Central memory CD4-positive, alpha-beta T cell (primary cell): ENCODE data around the gene BSCL2.
A peak's percentile ranks its signal among the peaks of the same experiment; 100 is the strongest.
"Not testable (repeated sequence)": the region's sequence is repeated elsewhere in the genome, so short reads cannot be mapped to it uniquely, and the experiment has no call there.

ENCODE experiments used
- DNase-seq: peaks from one replicate; pipeline ENCODE4 v3.0.0; 2022

BSCL2 gene

DNA sequence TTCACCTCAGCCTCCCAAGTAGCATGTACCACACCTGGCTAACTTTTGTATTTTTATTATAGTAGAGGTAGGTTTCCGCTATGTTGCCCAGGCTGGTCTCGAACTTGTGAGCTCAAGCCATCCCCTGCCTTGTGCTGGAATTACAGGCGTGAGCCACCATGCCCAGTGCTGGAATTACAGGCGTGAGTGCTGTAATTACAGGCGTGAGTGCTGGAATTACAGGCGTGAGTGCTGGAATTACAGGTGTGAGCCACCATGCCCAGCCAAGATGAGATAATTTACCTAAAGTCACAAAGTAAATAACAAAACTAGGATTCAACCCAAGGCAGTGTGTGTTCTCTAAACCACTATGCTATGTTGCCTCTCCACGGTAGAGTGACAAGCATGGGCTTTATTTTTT, 24.7 kb downstream of the BSCL2 start:
- no peak for DNase-seq

DNA sequence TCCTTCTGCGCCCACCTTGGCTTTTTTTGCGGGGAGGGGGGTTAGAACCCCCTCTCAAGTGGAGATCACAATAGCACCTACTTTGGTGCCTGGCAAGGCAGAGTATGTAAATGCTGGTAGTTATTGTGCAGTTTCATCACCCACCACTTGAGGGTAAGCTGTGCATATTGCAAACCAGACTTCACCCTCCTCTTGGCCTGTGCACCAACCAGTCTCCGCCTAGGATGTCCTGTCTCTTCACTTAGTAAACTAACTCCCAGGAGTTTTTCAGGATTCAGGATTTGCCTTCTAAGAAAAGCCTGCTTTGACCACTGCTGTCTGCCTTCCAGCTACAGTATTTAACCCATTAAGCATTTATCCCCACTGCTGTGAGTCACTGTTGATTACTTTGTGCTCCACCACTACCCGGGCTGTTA, 26.4 kb downstream of the BSCL2 start:
- peak; percentile 42 for DNase-seq

DNA sequence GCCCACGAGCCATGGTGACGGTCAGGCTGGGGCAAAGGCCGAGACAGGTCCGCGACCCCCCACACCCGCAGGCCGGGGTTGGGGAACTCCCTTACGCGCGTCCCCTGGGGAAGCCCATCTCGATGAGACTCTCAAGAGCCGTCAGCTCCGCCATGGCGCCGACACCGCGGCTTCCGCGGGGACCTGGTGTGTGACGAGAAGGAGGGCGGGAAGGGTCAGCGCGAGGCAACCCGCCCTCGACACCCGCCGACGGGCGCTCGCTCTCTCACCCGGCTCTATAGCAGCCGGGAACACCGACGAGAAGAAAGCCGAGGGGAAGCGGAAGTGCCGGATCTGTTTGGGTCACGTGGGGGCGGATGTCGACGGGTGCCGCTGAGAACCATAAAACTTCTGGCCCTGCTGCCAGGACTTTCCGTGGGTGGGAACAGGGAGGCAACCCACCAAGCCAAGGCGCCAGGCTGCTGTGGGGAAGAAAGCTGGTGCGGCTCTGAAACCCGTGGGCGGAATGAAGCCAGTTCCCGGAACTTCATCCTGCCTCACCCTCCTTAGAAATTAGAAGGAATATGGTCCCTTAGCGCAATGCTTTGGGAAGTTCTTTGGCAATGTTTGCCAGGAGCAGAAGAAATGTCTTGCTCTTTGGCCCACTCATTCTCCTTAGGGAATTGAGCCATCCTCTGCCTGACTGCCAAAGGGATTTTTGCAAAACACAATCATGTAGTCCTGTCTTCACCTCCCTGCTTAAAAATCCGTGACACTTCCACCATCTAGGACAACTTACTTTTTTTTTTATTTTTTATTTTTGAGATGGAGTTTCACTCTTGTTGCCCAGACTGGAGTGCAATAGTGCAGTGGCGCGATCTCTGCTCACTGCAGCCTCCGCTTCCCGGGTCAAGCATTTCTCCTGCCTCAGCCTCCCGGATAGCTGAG, 28.2 kb downstream of the BSCL2 start, which contains the start of gene UBXN1:
TSS of gene UBXN1 (minus strand) at position 304 of the 927 bp plus-strand sequence. CDS start at position 154, 150 bp downstream.
- peak; percentile 81 for DNase-seq

DNA sequence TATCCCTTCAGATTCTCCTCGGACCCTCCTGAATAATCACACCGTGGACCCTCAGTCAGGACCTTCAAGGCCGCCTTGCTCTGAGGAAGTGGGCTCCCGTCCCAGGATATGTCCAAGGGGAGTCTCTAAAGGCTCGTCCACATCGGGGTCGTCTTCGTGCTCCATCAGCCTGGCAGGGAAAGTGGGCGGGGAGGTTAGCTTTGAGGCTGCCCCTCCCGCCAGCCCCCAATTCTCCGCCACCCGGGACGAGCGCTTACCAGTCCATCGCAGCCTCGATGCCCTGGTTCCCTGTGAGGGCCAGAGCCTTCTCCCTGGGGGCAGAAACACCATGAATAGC, 28.8 kb downstream of the BSCL2 start:
- no peak for DNase-seq

DNA sequence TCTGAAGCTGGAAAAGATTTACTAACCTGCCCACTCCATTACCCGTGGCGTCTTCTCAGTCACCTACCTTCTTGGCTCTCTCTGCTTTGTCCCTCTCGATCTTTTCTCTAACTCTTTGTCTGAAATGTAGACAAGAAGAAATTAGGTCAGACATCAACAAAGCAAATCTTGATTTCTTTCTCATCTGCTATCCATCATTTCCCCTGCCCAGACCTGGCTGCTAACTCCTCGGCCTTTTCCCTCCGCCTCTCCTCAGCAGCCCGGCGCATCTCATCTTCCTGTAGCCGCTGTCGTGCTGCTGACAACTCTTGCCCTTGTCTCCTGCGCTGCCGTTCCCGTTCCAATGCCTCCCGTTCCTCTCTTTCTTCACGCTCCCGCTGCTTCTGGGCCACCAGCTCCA, 29.5 kb downstream of the BSCL2 start:
- DNase-seq, result no peak

DNA sequence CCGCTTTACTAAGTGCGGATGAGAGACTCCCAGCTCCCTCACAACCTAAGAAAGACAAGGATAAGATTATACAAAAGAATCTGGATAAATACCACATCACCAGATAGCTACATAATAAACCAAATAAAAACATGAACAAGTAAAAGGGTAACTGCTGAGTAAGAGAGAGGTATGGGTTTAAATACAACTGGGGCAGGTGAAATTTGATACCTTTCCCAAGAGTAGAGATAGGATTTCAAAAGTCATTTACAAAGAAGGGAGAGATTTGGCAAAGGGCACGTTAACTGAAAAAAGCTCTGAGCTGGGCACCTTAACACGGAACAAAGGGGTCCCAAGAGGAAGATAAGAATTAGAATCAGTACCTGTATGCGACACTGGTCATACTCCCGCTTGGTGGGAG, 30.1 kb downstream of the BSCL2 start:
- DNase-seq, result no peak

DNA sequence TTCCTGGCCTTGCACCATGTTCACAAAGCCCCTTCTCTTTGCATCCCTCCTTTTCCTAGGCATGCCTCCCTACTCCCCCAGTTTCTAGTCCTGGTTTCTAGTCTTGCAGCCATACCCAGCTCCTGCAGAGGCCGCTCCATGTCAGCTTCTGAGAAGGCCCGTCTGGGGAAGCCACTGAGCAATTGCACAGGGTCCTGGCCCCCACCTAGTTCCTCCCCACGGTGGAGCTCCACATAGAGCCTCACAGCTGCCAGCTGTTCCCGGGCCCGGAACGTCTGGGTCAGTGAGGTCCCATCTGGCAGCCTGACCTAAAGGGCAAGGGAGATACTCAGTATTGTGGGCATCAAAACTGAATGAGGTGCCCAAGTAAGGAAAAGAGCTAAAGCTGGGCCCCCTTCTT, 30.5 kb downstream of the BSCL2 start:
- no peak for DNase-seq

DNA sequence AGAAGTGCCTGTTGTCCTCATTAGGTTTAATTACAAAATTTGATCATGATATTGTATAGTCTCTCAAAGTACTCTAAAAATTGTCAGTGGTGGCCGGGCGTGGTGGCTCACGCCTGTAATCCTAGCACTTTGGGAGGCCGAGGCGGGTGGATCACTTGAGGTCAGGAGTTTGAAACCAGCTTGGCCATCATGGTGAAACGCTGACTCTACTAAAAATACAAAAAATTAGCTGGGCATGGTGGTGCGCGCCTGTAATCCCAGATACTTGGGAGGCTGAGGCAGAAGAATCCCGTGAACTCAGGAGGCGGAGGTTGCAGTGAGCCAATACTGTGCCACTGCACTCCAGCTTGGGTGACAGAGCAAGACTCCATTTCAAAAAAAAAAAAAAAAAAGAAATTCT, 31.8 kb downstream of the BSCL2 start:
- not testable (repeated sequence) for DNase-seq

DNA sequence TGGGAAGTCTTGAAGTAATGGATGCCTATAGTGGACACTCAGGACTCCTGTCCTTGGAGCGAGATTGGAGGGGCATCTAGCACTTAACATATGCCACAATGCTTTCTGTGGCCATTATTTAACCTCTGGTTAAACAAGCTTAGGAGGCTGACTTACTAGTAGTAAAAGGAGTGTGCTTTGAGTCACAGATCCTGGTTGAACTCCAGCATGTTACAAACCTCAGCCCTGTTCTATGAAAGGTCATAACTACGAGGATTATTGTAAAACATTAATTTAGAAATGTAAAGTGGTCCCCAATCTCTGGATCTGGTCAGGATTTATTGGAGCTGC, 34.1 kb downstream of the BSCL2 start:
- no peak for DNase-seq

DNA sequence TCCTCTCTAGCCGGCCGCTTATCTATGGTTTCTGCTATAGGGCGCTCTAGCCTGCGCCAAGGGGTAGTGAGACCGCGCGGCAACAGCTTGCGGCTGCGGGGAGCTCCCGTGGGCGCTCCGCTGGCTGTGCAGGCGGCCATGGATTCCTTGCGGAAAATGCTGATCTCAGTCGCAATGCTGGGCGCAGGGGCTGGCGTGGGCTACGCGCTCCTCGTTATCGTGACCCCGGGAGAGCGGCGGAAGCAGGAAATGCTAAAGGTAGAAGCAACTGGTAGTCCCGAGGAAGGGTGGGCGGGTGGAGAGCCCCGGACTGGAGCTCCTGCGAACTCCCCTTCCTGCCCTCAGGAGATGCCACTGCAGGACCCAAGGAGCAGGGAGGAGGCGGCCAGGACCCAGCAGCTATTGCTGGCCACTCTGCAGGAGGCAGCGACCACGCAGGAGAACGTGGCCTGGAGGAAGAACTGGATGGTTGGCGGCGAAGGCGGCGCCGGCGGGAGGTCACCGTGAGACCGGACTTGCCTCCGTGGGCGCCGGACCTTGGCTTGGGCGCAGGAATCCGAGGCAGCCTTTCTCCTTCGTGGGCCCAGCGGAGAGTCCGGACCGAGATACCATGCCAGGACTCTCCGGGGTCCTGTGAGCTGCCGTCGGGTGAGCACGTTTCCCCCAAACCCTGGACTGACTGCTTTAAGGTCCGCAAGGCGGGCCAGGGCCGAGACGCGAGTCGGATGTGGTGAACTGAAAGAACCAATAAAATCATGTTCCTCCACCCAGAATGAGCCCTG, 35.4 kb downstream of the BSCL2 start, which contains the start of the genes LBHD1 and UQCC3:
TSS of gene LBHD1 (minus strand) at position 660 of the 782 bp plus-strand sequence. CDS start 2,236 bp downstream, outside the sequence.
TSS of gene UQCC3 (plus strand) at position 66 of the 782 bp plus-strand sequence. CDS start at position 139, 73 bp downstream.
- peak; percentile 67 for DNase-seq

DNA sequence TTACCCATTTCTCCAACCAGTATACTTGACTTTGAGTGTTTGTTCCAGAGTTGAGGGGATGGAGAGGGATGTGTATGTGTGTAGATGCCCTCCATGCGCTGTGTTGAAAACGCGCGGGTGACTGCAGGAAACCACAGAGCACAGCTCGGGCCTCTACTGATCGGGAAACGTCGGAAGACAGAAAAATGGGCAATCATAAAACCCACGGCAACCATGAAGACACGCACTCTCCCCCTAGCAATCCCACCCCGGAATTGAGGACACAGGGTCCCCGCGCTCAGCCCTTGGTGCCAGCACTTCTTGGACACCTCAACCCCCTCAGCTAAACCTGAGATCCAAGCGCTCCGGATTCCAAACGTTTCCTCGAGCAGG, 36.0 kb downstream of the BSCL2 start:
- DNase-seq, result peak; percentile 57

DNA sequence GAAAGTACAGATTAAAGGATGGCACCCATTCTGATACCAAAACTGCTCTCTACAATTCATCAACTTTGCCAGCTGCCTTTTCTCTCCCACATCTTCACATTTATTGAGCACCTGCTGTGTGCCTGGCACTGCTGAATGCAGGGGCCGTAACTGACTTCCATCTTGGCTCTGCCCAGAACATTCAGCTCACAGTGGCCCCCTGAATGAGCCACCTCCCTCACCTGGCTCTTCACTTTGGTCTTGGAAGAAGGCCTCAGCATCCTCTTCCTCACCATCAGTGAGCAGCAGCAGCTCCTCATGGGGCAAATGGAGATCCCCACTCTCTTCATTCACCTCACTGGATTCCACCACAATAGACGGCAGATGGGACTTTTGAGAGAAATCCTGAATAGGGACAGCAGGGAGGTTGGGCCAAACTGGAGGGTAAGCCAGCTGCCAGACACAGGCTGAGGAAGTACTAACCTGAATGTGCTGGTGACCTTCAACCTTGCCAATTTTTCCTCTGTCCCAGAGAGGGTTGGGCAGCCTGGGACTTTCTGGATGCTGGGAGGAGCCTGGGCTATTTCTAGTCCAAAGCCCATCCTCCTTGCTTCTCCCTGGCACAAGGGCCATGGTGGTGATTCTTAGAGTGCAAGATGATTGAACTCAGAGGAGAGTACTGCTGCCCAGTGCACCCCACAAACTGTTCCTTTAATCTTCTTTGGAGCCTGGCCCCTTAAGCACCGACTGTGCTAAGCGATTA, 37.6 kb downstream of the BSCL2 start:
- DNase-seq, result no peak

DNA sequence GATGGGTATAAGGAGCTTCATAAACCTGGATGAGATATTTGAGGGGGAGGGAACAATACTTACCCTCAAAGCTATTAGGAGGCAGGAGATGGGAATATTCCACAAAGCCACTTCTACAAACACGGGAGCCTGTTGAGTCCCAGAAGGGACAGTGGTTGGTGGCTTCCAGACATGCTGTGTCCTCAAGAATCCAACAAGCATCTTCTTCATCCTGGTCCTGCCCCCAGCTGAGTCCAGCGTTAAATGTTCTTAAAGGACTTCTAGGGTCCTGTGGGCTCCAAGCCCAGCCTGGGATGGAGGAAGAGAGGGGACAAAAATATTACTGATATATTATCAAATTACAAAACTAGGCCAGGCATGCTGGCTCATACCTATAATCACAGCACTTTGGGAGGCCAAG, 39.8 kb downstream of the BSCL2 start:
- DNase-seq, result no peak

DNA sequence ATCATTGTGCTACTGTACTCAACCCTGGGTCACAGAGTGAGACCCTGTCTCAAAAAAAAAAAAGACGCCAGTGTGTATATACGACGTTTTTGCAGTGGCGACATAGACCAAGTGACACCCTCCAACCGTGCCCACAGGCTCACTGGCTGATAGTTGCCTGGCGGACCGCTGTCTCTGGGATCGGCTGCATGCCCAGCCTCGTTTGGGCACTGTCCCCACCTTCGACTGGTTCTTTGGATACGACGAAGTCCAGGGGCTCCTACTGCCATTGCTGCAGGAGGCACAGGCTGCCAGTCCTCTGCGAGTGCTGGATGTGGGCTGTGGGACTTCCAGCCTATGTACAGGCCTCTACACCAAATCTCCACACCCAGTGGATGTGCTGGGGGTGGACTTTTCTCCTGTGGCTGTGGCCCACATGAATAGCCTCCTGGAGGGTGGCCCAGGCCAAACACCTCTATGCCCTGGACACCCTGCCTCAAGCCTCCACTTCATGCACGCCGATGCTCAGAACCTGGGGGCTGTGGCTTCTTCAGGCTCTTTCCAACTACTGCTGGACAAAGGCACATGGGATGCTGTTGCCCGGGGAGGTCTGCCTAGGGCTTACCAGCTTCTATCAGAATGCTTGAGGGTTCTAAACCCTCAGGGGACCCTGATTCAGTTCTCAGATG, 40.8 kb downstream of the BSCL2 start:
- no peak for DNase-seq

DNA sequence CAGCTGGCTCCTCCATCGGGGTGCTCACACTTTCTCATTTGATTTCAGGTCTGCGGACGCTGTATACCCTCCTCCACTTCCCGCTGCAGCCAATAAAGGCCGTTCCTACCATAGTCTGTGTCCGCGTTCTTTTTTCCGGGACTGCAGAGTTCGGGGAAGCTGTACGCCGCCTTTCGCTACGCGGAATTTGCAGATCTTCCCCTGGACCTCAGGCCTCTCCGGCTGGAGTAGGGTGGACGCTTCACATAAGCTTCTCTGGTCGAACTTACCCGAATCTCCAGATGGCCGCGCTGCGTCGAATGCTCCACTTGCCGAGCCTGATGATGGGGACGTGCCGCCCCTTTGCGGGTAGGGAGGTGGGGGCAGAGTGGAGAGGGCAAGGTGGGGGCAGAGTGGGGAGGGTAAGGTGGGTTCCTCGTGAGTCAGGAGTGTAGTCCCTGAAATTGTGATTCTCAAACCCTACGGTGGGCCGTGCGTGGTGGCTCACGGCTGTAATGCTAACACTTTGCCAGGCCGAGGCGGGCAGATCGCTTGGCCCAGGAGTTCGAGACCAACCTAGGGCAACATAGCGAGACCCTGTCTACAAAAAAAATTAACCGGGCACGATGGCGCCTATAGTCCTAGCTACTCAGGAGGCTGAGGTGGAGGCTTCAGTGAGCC, 41.5 kb downstream of the BSCL2 start:
- peak; percentile 49 for DNase-seq

DNA sequence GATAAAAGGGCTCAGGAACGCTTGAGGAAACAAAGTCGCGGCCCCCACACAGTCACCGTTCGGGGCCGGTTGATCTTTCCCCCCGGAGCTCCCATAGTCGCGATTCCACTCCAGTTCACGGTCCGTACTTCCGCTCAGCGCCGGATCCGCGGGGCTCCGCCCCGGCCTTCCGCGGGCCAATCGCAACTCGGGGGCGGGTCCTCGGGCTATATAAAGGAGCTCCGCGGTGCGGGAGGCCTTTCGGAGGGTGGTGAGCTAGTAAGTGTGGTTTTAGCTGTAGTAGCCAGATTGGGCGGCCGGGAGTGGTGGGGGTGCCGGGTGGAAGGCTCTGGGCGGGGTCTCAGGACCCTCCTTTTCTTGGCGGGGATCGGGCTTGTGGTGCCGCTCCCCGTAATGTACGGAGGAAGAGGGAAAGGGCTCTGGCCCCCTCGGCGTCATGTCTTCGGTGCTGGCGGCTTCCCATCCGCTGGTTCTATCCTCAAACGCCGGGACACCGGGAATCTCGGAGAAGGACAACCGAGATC, 42.1 kb downstream of the BSCL2 start, which contains the start of the genes C11orf98 and CSKMT:
TSS of gene C11orf98 (minus strand) at position 136 of the 524 bp plus-strand sequence. CDS start at position 95, 41 bp downstream.
TSS of gene CSKMT (plus strand) at position 238 of the 524 bp plus-strand sequence. CDS start 568 bp downstream, outside the sequence.
- DNase-seq, result peak; percentile 94

DNA sequence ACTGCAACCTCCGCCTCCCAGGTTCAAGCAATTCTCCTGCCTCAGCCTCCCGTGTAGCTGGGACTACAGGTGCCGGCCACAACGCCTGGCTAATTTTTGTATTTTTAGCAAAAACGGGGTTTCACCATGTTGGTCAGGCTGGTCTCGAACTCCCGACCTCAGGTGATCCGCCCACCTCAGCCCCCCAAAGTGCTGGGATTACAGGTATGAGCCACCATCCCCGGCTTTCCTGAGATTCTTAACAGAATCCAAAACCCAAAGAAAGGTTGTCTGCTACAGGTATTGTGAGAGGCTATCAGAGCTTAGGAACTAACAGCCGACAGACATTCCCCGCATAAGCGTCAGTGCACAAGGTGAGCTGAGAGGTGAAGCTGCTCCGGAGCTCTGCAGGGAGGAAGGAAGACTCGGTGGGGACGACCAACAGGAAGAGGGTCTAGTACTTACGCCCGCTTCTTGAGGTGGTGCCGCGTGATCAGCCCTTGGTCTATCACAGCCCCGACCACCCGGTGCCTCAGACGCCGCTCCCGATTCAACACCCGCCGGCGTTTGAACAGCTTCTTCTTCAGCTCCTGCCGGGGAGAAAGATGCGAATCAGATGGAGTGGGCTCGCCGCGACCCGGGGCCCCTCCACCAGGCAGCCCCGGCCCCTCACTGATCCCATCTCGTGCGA, 42.7 kb downstream of the BSCL2 start:
- no peak for DNase-seq

DNA sequence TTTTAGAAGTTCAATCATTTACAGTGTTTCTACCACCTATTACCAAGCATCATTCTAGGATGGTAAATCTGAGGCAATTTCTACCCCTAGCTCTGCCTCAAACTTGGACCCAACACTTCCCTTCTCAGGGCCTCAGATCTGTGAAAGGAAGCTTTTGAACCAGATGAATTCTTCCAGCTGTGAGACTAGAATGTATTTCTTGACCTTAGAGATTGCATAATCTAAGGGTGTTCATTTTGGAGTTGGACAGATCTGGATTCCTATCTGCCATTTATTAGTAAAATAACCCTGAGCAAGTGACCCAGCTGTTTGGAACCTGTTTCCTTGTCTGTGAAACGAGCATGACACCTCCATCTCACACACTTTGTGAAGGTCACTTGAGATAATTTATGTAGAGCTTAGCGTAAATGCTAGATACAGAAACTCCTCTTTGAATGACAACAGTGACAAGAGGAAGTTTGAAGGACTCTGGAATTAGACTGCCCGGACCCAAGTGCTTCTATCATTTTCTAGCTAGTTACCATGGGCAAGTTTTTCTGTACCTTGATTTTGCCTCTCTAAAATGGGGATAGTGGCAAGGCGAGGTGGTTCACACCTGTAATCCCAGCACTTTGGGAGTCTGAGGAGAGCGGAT, 50.3 kb downstream of the BSCL2 start:
- DNase-seq, result no peak

DNA sequence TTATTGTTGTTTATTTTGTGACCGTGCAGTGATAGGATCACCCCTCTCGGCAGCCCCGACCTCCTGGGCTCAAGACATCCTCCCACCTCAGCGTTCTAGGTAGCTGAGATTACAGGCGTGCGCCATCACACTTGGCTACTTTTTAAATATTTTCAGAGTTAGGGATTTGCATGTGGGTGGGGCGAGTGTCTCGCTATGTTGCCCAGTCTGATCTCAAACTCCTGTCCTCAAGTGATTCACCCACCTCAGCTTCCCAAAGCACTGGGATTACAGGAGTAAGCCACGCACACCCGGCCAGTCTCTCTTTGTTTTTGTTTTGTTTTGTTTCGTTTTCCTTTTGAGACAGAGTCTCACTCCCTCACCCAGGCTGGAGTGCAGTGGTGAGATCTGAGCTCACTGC, 52.9 kb downstream of the BSCL2 start:
- no peak for DNase-seq
